HG02973 (cell line): ENCODE data around the gene ABHD17C.

ENCODE experiments used
- ATAC-seq: cut with Tn5 transposase; IDR thresholded peaks from one replicate; pipeline ENCODE4 v1.9.1; 2021; ENCODE audit warnings: moderate library complexity; ENCODE audit not compliant: unreplicated experiment

ABHD17C gene

DNA sequence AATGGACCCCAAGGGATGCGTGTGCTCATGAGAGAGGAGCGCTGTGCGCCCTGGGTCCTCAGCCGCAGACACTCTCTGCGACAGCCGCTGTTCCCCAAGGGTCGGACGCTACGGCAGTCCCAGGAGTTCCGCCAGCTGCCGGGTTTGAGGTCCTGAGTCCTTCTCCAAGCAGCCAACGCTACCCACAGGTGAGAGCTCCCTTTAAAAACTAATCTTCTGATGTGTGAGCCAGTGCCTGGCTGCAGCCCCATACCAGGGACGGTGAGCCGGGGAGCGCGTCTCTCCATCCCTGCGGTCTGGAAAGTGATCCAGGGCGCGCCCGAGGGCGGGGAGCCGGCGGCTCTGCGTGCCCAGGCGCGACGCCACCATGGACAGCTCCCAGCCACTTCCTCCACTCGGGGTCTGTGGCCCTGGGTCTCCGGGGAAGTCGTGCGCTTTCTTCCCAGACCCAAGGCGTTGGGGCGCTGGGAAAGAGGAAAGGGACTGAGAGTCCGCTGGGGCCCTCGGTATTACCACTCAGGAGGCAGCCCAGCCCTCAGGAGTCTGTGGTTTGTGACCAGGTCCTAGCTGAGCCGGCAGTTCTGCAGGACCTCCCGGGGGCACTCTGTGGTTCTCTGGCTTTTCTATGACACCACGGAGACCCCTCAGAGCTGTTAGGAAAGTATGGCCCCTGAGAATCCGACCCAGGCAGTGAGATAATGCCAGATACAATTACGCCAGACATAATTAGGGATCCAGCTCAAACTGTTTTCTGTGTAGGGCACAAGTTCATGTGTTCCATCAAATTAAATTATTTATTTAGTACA is 85.5 kb downstream of the ABHD17C start:
- ATAC-seq: no peak

DNA sequence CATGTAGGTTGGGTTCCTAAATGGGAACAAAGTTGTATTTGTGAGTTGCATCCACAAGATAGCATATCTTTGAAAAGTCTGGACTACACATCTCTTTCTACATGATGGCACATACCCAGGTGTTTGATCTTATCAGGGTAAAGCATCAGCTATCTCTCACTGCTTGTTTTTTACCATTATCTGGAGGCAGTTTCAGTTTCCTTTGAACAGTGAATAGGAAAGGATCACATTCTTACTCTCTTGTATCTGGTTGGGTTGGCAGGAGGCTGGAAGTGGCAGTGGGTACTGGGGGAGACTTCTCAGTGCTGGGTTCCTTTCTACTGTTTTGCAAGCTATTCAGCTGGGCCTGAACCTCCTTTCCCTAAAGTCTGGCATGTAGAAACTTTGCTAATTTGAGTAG is 88.2 kb downstream of the ABHD17C start:
- no peak for ATAC-seq

DNA sequence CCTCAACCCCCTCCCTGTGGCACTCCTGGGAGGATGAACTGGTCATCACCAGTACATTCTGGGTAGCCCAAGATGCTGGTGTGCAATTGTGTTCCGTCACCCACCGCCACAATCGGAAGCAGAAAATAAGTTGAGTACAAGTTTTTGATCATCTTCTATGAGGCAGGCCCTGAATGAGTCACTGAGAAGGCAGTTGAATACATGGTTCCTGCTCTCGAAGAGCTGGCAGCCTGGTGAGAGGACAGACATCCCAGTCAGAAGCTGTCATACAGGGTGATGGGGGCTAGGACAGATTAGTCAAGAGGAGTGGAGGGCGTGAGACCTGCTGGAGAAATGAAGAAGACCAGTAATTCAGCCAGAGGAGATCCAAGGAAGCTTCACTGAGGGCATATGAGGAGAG is 90.2 kb downstream of the ABHD17C start:
- ATAC-seq: no peak

DNA sequence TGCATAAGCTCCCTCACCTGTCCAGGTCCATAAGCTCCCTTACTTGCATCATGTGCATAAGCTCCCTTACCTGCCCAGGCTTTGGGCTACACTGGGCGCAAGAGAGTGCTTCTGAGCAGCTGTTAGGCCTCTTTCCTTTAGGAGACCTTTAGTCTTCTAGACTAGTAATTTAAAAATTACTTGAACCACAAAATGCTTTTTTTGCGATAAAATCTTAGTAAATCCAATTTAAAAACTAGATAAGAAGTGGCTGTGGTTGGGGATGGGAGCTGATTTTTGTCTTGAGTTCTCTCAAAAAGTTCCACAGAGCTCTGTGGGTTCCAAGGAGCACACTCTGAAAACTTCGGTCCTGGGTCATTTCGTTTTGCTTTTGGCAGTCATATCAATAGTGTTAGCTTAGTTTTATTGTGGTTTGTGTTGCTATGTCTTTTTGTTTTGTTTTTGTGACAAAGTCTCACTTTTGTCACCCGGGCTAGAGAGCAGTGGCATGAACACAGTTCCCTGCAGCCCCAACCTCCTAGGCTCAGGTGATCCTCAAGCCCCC is 90.8 kb downstream of the ABHD17C start:
- no peak for ATAC-seq

DNA sequence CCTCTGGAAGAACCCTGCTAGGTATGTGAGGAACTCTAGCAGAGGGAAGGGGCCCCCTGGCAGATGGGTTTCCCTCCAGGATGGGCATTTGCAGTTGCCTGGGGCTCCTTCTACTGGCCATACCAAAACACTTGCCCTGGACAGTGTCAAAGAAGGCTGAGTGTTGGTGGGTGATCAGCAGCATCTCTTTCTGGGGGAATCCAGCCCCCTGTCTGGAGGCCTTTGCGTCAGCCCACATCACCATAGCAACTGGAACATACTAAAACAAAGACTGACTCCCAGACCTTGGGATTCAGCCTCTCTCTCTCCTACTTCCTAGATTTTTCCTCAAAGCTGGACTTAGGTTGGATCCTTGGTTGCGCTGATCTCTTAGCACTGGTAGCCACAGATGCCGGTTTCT is 92.2 kb downstream of the ABHD17C start:
- no peak for ATAC-seq

DNA sequence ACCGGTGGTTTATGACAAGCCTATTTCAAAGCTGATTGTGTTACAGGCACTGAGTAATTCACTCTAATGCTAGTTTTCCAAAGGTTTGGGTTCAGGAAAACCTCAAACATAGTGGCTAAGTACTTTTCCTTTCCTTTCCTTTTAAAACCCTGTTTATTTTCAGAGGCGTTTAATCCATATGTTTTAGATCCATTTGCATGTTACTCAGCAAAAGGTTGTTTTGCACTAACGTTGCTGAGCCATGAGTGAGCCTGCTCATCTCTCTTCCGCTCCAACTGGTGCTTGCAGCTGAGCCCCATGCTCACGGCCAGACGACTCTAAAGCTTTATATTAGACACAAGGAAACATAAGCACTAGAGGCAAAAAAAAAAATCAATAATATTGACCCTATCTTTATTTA is 93.4 kb downstream of the ABHD17C start:
- ATAC-seq: no peak

DNA sequence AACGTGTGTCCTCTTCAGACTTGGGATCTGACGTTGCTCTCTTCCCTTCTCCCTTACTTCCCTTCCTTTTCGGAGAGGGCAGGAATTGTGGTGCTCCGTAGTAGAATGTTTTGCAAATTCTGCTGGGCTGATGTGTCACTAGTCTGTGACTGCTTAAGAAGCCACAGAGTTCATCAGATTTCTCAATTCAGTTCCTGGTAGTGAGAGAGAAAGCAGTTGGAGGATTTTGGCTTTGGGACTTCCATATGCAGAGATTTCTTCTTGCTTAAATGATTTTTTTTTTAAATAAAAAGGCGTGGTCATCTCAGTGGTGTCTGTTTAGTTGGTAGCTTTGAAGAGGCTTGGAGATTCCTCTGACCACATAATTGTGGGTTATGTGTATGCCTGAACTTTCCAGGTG is 94.2 kb downstream of the ABHD17C start:
- ATAC-seq: no peak

DNA sequence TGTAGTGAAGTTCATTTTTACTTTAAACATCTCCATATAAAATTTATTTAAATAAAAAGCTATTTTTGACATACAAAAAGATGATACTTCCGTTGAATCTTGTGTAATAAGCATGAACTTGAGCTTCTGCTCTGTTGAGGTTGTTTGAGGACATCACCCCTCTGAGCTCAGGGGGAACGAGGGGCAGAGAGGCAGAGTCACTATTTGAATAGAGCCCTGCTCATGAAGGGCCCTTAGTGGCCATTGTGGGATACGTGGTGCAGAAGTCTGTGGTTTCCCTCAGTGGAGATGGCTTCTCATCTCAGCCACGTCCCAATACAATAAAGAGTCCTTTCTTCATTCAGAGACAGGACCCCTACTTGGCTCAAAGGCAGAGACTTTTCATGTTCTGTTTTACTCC is 94.7 kb downstream of the ABHD17C start:
- no peak for ATAC-seq

DNA sequence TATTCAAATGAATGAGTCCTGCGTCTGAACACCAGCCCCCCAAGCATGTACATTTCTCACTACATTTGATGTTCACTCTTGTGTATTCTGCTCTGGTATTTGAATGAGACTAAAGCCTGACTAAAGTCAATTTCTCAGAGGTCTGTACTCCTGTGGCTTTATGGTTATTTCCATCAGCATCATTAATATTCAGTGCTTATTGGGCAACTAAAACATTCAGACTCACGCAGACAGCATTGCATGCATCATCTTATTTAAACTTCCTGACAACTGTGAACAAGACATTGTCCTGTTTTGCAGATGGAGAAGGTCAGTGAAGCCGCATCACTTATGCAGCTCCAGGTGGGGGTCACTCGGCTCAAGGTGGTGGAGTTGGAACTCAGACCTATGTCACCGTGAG is 95.1 kb downstream of the ABHD17C start:
- no peak for ATAC-seq

DNA sequence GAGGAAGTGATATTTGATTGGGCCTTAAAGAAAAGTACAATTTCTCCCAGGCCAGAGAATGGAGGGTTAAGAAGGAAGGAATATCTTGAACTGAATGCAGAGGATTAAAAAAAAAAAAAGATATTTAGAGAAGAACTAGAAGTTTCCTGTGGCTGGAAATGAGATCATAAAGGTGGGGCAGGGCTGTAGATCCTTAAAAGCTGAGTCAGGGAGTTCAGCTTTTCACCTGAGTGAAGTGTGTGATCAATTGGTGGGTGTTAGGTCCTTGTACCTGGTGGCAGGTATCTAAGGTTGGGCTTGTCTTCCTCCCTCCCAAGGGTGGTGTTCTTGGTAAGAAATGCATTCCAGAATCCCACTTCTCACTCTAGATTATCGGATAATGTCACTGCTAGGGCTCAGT is 95.9 kb downstream of the ABHD17C start:
- no peak for ATAC-seq

DNA sequence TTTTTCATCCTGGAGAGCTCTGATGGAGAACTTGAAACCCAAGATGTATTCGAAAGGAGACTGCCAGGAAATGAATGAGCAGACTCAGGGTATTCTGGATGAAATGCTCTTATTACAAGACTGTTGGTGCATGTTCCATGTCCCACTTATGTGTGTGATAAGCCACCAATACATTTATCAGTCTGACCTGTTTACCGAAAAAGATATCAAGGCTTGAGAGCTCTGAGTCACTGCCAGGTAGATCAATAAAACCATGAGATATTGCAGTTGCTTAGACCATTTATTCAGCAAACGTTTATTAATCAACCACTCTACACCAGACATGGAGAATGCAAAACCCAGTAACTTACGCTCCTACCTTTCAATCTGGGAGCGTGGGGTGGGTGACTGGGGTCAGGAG is 101.3 kb downstream of the ABHD17C start:
- ATAC-seq: no peak

DNA sequence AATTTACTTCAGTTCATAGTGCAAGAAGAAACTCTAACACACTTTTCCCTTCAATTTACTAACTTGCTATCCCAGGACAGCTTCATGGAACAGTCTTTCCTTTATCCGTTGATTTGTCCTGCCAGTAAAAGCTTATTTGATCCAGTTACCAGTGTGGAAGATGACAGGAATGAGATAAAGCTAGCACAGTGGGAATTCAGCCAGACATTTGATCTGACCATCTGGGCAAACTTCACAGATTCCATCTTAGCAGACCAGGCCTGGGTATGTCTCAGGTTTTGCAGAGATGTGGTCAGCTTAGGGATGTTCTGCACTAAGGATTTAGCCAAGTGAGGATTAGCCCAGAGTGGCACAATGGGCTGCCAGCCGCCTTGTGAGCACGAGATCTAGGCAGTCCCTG is 103.8 kb downstream of the ABHD17C start:
- no peak for ATAC-seq

DNA sequence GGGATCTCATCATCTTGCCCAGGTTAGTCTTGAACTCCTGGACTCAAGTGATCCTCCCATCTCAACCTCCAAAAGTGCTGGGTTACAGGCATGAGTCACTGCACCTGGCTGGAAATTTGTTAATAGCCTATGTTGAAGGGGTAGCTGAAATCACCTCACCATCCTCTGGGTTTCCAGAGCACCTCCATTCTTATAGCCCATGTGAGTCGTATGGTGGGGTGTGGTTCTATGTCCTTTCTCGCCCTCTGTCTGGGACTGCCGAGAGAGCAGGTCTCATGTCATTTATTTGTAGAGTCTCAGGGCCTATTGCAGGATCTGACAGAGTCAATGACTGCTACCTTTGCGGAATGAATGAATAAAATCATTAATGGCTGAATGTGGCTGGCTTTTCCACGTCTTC is 105.0 kb downstream of the ABHD17C start:
- ATAC-seq: no peak

DNA sequence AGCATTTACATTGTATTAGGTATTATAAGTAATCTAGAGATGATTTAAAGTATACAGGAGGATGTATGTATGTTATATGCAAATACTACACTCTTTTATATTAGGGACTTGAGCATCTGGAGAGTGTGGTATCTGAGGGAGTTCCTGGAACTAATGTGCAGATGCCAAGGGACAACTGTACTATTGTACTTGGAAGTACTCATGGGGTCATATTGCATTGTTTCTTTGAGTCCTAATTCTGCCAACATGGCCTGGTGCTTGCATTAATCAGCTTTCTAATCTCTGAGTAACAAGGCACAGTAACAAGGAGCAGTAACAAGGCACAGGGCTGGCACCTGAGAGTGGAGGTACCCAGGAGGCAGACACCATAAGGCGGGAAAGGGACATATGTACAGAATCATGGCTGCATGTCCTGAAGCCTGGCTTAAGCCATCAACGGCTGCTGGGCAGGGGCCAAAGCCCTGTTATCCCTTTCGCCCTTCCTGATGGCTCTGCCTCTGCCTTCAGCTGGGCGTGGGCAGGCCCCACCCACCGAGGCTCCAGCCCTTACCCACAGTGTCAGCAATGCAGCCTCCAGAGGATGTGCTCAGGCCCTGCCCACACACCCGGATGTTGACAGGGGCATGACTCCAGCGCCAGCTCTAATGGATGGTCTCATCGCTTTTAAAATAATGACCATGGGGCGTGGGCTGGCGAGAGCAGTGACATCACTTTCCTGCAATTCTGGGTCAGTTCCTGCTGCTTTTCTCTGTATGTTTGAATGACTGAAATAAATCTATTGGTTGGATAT is 107.0 kb downstream of the ABHD17C start:
- ATAC-seq: no peak

DNA sequence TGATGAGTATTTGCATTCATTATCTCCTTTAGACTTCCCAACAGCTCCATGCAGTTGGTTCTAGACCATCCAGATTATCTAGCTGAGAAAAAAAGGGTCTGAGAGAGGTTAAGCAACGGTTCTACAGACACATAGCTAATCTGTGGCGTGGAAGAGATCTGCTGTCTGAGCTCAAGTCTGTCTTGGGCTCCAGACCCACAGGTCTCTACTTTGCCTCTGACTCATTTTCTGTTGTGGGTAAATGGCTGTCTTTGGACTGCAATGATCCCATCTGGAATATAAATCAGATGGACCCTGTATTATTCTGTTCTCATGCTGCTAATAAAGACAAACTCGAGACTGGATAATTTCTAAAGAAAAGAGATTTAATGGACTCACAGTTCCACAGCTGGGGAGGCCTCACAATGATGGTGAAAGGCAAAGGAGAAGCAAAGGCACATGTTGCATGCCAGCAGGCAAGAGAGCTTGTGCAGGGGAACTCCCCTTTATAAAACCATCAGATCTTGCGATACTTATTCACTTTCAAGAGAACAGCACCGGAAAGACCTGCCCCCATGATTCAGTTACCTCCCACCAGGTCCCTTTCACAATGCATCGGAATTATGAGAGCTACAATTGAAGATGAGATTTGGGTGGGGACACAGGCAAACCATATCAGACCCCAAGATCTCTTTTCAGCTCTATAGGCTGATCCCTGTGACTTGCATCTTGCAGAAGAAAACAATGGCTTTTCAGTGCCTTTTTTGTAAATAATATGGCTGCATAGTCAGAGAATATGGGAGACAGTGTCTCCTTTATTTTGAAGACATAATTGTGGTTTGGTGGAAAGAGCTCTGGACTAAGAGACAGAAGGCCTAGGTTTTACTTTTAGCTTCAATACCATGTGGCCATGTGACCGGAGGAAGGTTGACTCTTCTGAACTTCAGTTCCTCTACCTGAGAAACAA is 108.7 kb downstream of the ABHD17C start:
- no peak for ATAC-seq

DNA sequence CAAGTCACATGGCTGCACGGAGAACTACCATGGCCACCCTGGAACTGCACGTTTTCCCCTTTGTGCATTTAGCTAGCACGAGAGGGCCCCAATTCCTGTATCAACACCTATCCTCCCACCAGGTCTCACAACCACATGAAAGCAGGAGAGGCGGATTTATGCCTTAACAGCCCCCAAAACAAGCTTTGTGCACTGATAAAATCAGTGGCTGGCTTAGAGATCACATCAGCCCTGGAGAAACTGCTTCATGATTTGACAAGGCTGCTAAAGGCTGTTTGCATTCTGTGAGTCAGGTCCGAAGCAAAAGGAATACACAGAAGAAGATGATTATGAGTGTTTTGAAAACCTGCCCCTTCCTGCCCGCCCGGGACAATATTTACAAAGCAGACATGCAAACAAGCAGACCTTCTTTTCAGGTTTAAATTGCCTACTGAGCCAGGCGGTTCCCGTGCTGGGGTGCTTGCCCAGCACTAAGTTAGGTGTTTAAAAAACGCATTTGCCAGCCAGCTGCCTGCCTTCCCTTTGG is 109.9 kb downstream of the ABHD17C start:
- no peak for ATAC-seq
